CD4-positive, alpha-beta memory T cell (primary cell): Measurements from ENCODE around the gene FZD1. TPM values are rescaled to one million over a fixed set of nuclear protein-coding genes. Genes with fewer than 3 reads are reported as not detected.

Experiments
- CTCF ChIA-PET: fragments of 350-600 bp; sonication (Branson Sonifier 250); formaldehyde crosslinking; loops from one replicate; lab custom pipeline; 2021; ENCODE audit warnings: inconsistent platforms; ENCODE audit not compliant: partially characterized antibody; lab: Charles Lee
- POLR2A ChIA-PET: fragments of 350-600 bp; sonication (Branson Sonifier 250); formaldehyde crosslinking; loops from one replicate; lab custom pipeline; 2021; ENCODE audit not compliant: partially characterized antibody; lab: Charles Lee
- DNase-seq, 5 donors: peaks; one replicate each; pipeline versions ENCODE4 v3.0.0 to v3.0.0-alpha.2; 2020 to 2022; ENCODE audit warnings: mixed read lengths in 1 of 5
- H3K27ac ChIP-seq: one replicate; pipeline ENCODE4 v1.7.0; 2013; ENCODE audit warnings: low read depth, low read length
- H3K27me3 ChIP-seq: 2 replicates; pipeline ENCODE4 v1.7.0; 2013; ENCODE audit warnings: mild to moderate bottlenecking, low read length, moderate library complexity; ENCODE audit not compliant: insufficient read depth
- H3K36me3 ChIP-seq: 2 replicates; pipeline ENCODE4 v1.7.0; 2013; ENCODE audit warnings: mild to moderate bottlenecking, low read length, moderate library complexity; ENCODE audit not compliant: insufficient read depth
- H3K4me1 ChIP-seq: 2 replicates; pipeline ENCODE4 v1.7.0; 2013; ENCODE audit warnings: mild to moderate bottlenecking, low read length, moderate library complexity; ENCODE audit not compliant: insufficient read depth
- H3K4me3 ChIP-seq, 2 donors: one replicate each; pipeline ENCODE4 v1.7.0; 2013; ENCODE audit warnings: low read length in 2 of 2, mild to moderate bottlenecking in 1 of 2
- H3K9me3 ChIP-seq, 2 donors: one replicate each; pipeline ENCODE4 v1.7.0; 2013; ENCODE audit warnings: low read length in 2 of 2, control low read depth in 1 of 2; ENCODE audit not compliant: control insufficient read depth in 1 of 2
- H3K27ac Mint-ChIP-seq, 7 donors: one replicate each; pipeline ENCODE4 v1.8.0; 2020 to 2021; ENCODE audit warnings: mixed read lengths in 7 of 7, mild to moderate bottlenecking in 6 of 7, inconsistent platforms in 3 of 7, moderate library complexity in 3 of 7
- H3K27me3 Mint-ChIP-seq, 2 donors: one replicate each; pipeline ENCODE4 v1.8.0; 2020 to 2021; ENCODE audit warnings: mixed read lengths in 2 of 2
- H3K36me3 Mint-ChIP-seq, 2 donors: one replicate each; pipeline ENCODE4 v1.8.0; 2020 to 2021; ENCODE audit warnings: mixed read lengths in 2 of 2, inconsistent platforms in 1 of 2, mild to moderate bottlenecking in 1 of 2
- H3K4me1 Mint-ChIP-seq, 4 donors: one replicate each; pipeline ENCODE4 v1.8.0; 2020 to 2021; ENCODE audit warnings: mixed read lengths in 4 of 4, mild to moderate bottlenecking in 1 of 4
- H3K4me3 Mint-ChIP-seq, 8 donors: one replicate each; pipeline ENCODE4 v1.8.0; 2020 to 2021; ENCODE audit warnings: mixed read lengths in 8 of 8, mild to moderate bottlenecking in 7 of 8, moderate library complexity in 6 of 8, inconsistent platforms in 3 of 8
- H3K9me3 Mint-ChIP-seq, 8 donors: one replicate each; pipeline ENCODE4 v1.8.0; 2020 to 2021; ENCODE audit warnings: mixed read lengths in 8 of 8, mild to moderate bottlenecking in 5 of 8, inconsistent platforms in 3 of 8, moderate library complexity in 1 of 8
- intact Hi-C: fragments of 100-400 bp; cut with micrococcal nuclease; formaldehyde crosslinking; loops from one replicate; pipeline ENCODE4 v1.15.1; 2023
- polyA plus RNA-seq, 2 donors: library from polyadenylated mRNA; unstranded; fragments of 300-500 nt; fragmentation: Illumina TruSeq; gene quantifications; one replicate each; pipeline ENCODE4 v1.2.3, GENCODE V29; 2021
- total RNA-seq, 2 experiments: library from RNA; stranded (reverse); gene quantifications; one replicate each; pipeline ENCODE4 v1.2.3, GENCODE V29; 2021

FZD1 gene
- total and polyA plus RNA-seq, 4 experiments from 2014 or later = 0.08 to 0.09 TPM; not detected in 2

DNA sequence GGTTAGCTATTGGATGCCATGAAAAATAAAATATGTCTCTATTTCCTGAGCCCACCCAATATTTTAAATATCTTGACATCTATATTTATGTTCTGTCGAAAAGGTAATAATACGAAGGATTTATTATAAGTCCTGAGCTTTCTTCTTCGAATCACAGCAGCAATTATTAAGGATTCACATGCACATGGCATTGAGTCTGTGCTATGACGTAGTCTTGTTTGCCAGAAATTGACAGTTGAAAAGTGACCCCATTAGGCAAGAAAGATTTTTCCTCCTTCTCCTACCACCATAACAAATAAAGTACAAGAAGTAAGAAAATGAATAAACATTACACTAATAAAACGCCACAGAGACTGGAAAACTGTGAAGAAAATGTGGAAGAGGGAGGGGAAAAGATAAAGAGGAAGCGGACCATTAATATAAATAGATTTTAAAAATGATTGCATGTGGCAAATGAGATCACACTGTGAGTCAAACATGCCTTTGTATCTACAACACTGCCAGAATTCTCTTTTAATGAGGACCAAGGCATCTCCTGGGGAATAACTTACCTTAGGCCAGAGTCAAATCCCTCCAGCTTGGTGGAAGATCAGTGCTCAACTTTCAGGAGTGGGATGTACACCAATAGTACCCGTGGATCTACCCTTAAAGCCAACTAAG is 21.6 kb downstream of the FZD1 start:
- intact Hi-C loops = no loop called here
- H3K4me3 Mint-ChIP-seq = no peak overlapping the region
- POLR2A ChIA-PET = no interaction called here

DNA sequence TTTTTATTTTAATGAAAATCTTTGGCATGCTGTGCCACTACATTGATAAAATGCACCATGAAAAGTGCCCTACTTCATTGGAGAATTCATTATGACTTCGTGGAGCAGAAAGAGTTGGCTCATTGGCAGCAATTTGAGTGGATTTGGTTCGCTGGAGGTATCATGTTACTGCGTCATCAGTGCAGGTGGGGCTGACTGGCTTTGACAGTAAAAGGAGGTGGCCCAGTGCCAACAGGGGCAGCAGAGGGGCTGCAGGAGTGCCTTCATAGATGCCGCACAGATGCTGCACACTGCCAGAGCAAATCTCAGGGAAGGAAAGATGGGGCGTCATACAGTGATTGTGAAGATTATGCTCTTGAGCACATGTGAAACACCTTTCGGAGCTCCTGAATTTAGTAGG is 22.2 kb downstream of the FZD1 start:
- no peaks in the 10 kb centered on the region for H3K4me1 ChIP-seq
- no peaks in the 10 kb centered on the region for H3K36me3 ChIP-seq
- no peak overlapping the region for H3K4me3 ChIP-seq
- Mint-ChIP-seq H3K36me3 (no peaks in the 10 kb centered on the region), H3K4me3 (no peak overlapping the region), H3K27me3 (no peaks in the 10 kb centered on the region), H3K27ac (no peak overlapping the region), H3K9me3 (peaks cover 0 to 5% (median 0%) of the 10 kb centered on the region in 8 donors), H3K4me1 (no peaks in the 10 kb centered on the region)
- no peaks in the 10 kb centered on the region for H3K9me3 ChIP-seq
- intact Hi-C loops = no loop called here
- DNase-seq = no peak
- CTCF ChIA-PET = no interaction called here
- no peak overlapping the region for H3K27ac ChIP-seq
- H3K27me3 ChIP-seq = no peaks in the 10 kb centered on the region
- POLR2A ChIA-PET = no interaction called here

More for the DNA sequence above, 21.6 kb downstream of the FZD1 start:
- H3K9me3 Mint-ChIP-seq = peaks cover 0 to 5% (median 0%) of the 10 kb centered on the region in 8 donors
- Histone ChIP-seq H3K4me3 (no peak overlapping the region), H3K27me3 (no peaks in the 10 kb centered on the region), H3K9me3 (no peaks in the 10 kb centered on the region), H3K36me3 (no peaks in the 10 kb centered on the region), H3K27ac (no peak overlapping the region), H3K4me1 (no peaks in the 10 kb centered on the region)
- no peaks in the 10 kb centered on the region for H3K36me3 Mint-ChIP-seq
- no peaks in the 10 kb centered on the region for H3K27me3 Mint-ChIP-seq
- no peak overlapping the region for H3K27ac Mint-ChIP-seq
- no peak for DNase-seq
- CTCF ChIA-PET = no interaction called here
- H3K4me1 Mint-ChIP-seq = no peaks in the 10 kb centered on the region

DNA sequence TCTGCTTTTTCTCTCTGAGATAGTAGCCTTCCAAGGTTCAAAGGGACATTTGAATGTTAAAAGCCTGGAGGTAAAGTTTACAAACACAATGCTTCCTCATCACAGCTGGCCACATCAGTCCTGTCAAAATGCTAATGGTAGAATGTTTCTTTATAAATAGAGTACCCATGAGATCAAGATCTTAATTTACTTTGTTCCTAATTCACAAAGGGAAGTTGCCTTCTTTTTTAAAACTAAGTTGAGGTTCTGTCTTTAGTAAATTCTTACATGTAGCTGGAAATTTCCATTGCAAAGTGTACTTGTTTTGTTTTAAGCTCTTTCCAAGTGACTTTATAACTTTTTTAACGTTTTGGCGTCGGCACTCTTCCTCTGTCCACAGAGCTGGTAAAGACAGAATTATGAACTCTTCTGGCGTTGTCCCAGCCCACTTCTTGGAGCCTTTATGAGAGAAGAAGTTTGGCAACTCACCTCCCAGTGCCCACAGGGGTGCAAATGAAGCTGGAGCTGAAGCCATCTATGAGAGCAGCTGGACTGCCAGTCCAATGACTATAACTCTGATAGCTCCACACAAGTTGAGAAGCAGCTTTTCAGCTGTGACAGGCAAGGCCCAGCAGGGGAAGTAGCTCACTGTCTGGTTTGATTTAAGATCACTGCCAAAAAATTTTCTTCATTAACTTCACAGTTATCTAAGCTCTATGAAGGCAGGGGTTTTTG is 23.3 kb downstream of the FZD1 start:
- no peaks in the 10 kb centered on the region for H3K9me3 ChIP-seq
- H3K4me1 Mint-ChIP-seq = no peaks in the 10 kb centered on the region
- intact Hi-C loops = no loop called here
- no peaks in the 10 kb centered on the region for H3K27me3 Mint-ChIP-seq
- no peaks in the 10 kb centered on the region for H3K36me3 ChIP-seq
- H3K9me3 Mint-ChIP-seq = peaks cover 0 to 5% (median 0%) of the 10 kb centered on the region in 8 donors
- H3K27me3 ChIP-seq = no peaks in the 10 kb centered on the region
- H3K27ac ChIP-seq = no peak overlapping the region
- H3K27ac Mint-ChIP-seq = no peak overlapping the region
- ChIA-PET POLR2A (no interaction called here), CTCF (no interaction called here)
- no peaks in the 10 kb centered on the region for H3K4me1 ChIP-seq
- no peak overlapping the region for H3K4me3 ChIP-seq
- no peak overlapping the region for H3K4me3 Mint-ChIP-seq
- no peak for DNase-seq
- no peaks in the 10 kb centered on the region for H3K36me3 Mint-ChIP-seq

- H3K9me3 ChIP-seq = no peaks in the 10 kb centered on the region
- no peaks in the 10 kb centered on the region for H3K36me3 ChIP-seq
- no peak overlapping the region for H3K4me3 ChIP-seq
- Mint-ChIP-seq H3K27ac (no peak overlapping the region), H3K4me1 (no peaks in the 10 kb centered on the region), H3K9me3 (no peaks in the 10 kb centered on the region), H3K4me3 (no peak overlapping the region), H3K36me3 (no peaks in the 10 kb centered on the region), H3K27me3 (no peaks in the 10 kb centered on the region)
- intact Hi-C loops = no loop called here
- ChIA-PET POLR2A (no interaction called here), CTCF (no interaction called here)
- no peak overlapping the region for H3K27ac ChIP-seq
- H3K27me3 ChIP-seq = no peaks in the 10 kb centered on the region
- no peaks in the 10 kb centered on the region for H3K4me1 ChIP-seq
- no peak for DNase-seq
Measured at GRCh38 chr7:91288208-91288824, 24.1 kb downstream of the FZD1 start.

DNA sequence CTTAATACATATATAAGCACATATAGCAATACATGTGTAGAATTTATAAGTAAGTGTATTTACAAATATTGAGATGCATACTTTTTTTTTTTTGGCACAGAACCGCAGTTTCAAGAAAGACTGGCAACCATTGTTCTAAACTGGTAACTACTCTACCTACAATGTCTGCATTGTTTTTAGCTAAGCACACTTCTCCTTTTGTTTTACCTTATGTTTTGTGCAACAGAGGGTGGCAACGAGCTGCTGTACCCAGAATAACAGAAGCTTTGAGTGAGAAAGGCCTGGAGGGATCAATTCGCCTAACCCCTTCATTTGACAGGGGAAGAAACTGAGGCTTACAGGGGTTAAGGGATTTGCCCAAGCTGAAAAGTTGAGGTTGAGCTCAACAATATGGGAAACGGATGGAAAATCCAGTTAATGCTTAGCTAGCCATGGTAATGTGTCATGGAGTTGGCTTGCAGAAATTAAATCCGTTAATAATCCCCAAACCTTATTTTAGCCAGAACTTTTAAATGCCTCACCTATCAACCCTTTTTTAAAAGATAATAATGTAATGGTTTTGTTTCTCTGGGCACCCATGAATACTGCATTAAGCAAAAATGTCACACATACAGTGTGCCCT is 25.5 kb downstream of the FZD1 start:
- H3K9me3 Mint-ChIP-seq = no peaks in the 10 kb centered on the region
- H3K36me3 Mint-ChIP-seq = no peaks in the 10 kb centered on the region
- no peaks in the 10 kb centered on the region for H3K27me3 Mint-ChIP-seq
- ChIA-PET CTCF (no interaction called here), POLR2A (no interaction called here)
- intact Hi-C loops = no loop called here
- Histone ChIP-seq H3K4me3 (no peak overlapping the region), H3K36me3 (no peaks in the 10 kb centered on the region), H3K27ac (no peak overlapping the region), H3K9me3 (no peaks in the 10 kb centered on the region), H3K27me3 (no peaks in the 10 kb centered on the region), H3K4me1 (no peaks in the 10 kb centered on the region)
- DNase-seq = no peak
- no peak overlapping the region for H3K4me3 Mint-ChIP-seq
- H3K27ac Mint-ChIP-seq = no peak overlapping the region
- H3K4me1 Mint-ChIP-seq = no peaks in the 10 kb centered on the region

GRCh38 chr7:91291302-91291701 is 27.1 kb downstream of the FZD1 start:
- intact Hi-C loops = no loop called here
- Mint-ChIP-seq H3K27me3 (no peaks in the 10 kb centered on the region), H3K4me3 (no peak overlapping the region), H3K9me3 (no peaks in the 10 kb centered on the region), H3K36me3 (no peaks in the 10 kb centered on the region), H3K27ac (no peak overlapping the region), H3K4me1 (no peaks in the 10 kb centered on the region)
- H3K36me3 ChIP-seq = no peaks in the 10 kb centered on the region
- H3K27me3 ChIP-seq = no peaks in the 10 kb centered on the region
- no peak overlapping the region for H3K27ac ChIP-seq
- H3K9me3 ChIP-seq = no peaks in the 10 kb centered on the region
- POLR2A ChIA-PET = no interaction called here
- H3K4me3 ChIP-seq = no peak overlapping the region
- no peaks in the 10 kb centered on the region for H3K4me1 ChIP-seq
- CTCF ChIA-PET = no interaction called here
- DNase-seq = no peak

GRCh38 chr7:91291902-91292301 is 27.7 kb downstream of the FZD1 start:
- no peak for DNase-seq
- H3K36me3 Mint-ChIP-seq = no peaks in the 10 kb centered on the region
- peaks cover 0 to 1% of the 10 kb centered on the region in 2 donors for H3K27me3 Mint-ChIP-seq
- Histone ChIP-seq H3K36me3 (no peaks in the 10 kb centered on the region), H3K27me3 (no peaks in the 10 kb centered on the region), H3K9me3 (no peaks in the 10 kb centered on the region), H3K27ac (no peak overlapping the region), H3K4me3 (no peak overlapping the region), H3K4me1 (no peaks in the 10 kb centered on the region)
- no peaks in the 10 kb centered on the region for H3K4me1 Mint-ChIP-seq
- H3K27ac Mint-ChIP-seq = no peak overlapping the region
- POLR2A ChIA-PET = no interaction called here
- no peak overlapping the region for H3K4me3 Mint-ChIP-seq
- CTCF ChIA-PET = no interaction called here
- no peaks in the 10 kb centered on the region for H3K9me3 Mint-ChIP-seq
- intact Hi-C loops = no loop called here
